ENCODE data around the gene COL25A1. TPM values are rescaled to one million over a fixed set of nuclear protein-coding genes. Genes with fewer than 3 reads are reported as not detected.

The COL25A1 gene
- total RNA-seq, 2 donors from 2014 or later: 0.47 TPM; not detected in 1

DNA sequence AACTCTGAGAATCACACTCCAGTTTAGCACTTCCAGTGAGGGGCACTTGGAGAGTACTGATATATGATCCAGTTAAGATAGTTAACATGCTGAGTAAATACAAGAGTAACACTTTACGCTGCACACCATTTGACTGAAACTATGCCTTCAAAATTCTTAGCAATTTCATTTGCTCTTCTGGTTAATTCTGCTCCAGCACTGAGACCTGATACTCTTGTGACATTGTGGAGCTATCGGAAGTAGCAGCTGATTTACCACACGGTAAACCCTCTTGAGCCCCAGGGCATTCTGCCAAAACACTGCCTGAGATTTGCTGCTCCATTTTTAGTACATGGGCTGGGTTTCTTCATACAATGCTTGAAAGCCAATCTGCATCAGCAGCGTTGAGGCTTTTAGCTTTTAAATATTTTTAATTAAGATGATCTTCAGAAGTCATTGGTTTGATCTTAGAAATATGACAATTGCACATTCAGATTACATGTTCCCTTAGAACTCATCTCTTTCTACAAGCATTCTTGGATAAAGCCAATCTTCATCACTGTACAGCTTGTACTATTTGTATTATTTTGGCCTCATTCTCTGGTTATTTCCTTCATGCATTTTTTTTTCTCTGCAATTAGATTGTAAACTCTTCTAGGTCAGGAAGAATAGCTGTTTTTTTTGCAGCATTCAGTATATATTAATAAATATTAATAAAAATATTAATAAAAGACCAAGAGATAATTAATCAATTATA is 471.8 kb downstream of the COL25A1 start:
- ATAC-seq (no peak), DNase-seq (no peak)
- Mint-ChIP-seq H3K4me1 (no peaks in the 10 kb centered on the region), H3K36me3 (ENCODE audit: low read depth) (no peaks in the 10 kb centered on the region), H3K27ac (no peak overlapping the region), H3K4me3 (no peak overlapping the region), H3K27me3 (peaks cover 35% of the 10 kb centered on the region)
- no peaks in the 10 kb centered on the region for H3K9me3 ChIP-seq (ENCODE audit: control insufficient read depth, low read length, poor library complexity, severe bottlenecking)

DNA sequence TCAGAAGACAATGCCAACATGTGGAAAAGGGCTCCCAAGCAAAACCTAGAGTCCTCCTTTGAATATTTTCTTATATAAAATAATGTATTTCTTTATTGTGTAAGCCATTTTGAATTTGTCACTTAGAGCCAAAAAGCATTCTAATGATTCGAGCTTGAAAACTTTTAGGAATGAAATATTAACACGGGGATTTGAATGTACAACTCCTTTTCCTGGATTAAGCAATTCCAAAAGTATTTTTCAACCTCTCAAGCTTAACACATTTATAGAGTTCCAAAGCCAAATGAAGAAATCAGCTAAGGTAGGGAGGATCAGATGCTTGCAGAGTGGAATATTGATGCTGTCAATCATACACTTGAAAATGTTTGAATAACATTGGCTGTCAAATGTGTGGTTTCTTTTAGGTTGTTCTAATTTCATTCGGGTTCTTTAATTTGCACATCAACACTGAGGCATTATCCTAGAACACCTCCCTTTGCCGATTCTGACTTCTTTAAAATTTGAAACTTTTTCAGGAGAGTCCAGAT is 472.4 kb downstream of the COL25A1 start:
- Mint-ChIP-seq H3K4me3 (no peak overlapping the region), H3K4me1 (no peaks in the 10 kb centered on the region), H3K27ac (no peak overlapping the region), H3K36me3 (ENCODE audit: low read depth) (no peaks in the 10 kb centered on the region), H3K27me3 (peaks cover 35% of the 10 kb centered on the region)
- no peak for ATAC-seq
- DNase-seq: no peak
- H3K9me3 ChIP-seq (ENCODE audit: control insufficient read depth, low read length, poor library complexity, severe bottlenecking): no peaks in the 10 kb centered on the region

DNA sequence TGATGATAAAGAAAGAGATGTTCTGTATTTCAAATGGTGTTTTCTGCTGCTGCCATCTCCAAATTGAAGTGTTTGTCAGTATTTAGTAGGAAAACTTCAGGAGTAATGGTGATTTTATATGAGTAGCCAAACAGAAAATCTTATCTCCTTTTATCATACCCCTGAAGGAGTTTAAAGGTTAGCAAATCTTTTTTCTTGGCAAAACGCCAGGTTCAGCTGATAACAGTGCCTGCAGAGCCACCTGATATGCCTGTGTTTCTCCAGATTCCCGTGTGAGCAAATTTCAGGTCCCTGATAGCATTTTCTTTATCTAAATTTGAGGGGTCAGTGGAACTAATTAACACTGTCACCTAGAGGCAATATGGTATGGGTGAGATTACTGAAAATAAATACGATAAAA is 473.8 kb downstream of the COL25A1 start:
- Mint-ChIP-seq H3K27ac (no peak overlapping the region), H3K4me3 (no peak overlapping the region), H3K36me3 (ENCODE audit: low read depth) (no peaks in the 10 kb centered on the region), H3K4me1 (no peaks in the 10 kb centered on the region), H3K27me3 (peaks cover 29% of the 10 kb centered on the region)
- no peak for DNase-seq
- no peaks in the 10 kb centered on the region for H3K9me3 ChIP-seq (ENCODE audit: control insufficient read depth, low read length, poor library complexity, severe bottlenecking)
- ATAC-seq: no peak

DNA sequence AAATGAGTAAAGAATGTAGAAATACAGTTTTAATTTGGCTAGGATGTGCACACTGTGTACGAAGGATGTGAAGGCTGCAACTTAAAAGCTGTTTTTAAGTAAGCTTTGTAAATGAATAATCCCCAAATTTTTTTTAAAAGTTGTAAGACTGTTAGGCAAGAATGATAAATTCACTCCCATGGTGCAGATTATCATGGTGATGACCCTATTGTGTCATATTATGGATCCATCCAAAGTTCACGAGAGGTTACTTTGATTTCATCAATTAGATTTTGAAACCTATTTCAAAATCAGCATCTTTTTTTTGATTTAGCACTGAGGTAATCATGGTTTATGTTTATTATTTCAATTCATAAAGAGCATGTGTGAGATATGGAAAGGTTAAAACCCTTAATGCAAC is 476.7 kb downstream of the COL25A1 start:
- H3K9me3 ChIP-seq (ENCODE audit: control insufficient read depth, low read length, poor library complexity, severe bottlenecking): no peaks in the 10 kb centered on the region
- Mint-ChIP-seq H3K27ac (no peak overlapping the region), H3K4me1 (no peaks in the 10 kb centered on the region), H3K36me3 (ENCODE audit: low read depth) (no peaks in the 10 kb centered on the region), H3K27me3 (peaks cover 27% of the 10 kb centered on the region), H3K4me3 (no peak overlapping the region)
- no peak for ATAC-seq
- DNase-seq: no peak

DNA sequence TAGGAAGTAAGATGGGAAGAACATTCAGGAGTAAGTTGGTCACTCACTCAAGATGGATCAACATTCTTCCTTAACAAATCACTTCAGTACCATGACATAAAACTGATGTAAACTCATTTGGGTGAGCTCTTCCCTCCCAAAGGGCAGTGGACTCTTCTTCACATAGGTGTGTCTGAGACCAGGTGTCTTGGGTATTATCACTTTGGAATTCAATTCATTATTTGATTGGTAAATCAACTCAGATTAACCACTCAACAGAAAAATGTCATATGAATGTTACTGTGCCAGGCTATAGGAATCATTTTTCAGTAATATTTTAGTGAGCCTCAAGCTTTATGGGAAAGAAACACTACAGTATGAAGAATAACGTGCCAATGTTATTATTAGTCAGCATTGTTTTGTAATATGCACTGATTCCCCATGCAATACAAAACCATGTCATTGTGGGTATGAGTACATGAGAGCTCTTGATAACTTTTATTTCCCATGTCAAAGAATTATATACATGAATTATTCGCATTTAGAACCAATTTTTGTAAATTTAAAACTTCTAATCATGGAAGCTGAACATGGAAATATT is 481.0 kb downstream of the COL25A1 start:
- H3K9me3 ChIP-seq (ENCODE audit: control insufficient read depth, low read length, poor library complexity, severe bottlenecking): no peaks in the 10 kb centered on the region
- no peak for ATAC-seq
- H3K4me3 Mint-ChIP-seq: no peak overlapping the region
- no peak overlapping the region for H3K27ac Mint-ChIP-seq
- no peaks in the 10 kb centered on the region for H3K4me1 Mint-ChIP-seq
- H3K27me3 Mint-ChIP-seq: peaks cover 34% of the 10 kb centered on the region
- no peak for DNase-seq
- peaks cover 3% of the 10 kb centered on the region for H3K36me3 Mint-ChIP-seq (ENCODE audit: low read depth)

DNA sequence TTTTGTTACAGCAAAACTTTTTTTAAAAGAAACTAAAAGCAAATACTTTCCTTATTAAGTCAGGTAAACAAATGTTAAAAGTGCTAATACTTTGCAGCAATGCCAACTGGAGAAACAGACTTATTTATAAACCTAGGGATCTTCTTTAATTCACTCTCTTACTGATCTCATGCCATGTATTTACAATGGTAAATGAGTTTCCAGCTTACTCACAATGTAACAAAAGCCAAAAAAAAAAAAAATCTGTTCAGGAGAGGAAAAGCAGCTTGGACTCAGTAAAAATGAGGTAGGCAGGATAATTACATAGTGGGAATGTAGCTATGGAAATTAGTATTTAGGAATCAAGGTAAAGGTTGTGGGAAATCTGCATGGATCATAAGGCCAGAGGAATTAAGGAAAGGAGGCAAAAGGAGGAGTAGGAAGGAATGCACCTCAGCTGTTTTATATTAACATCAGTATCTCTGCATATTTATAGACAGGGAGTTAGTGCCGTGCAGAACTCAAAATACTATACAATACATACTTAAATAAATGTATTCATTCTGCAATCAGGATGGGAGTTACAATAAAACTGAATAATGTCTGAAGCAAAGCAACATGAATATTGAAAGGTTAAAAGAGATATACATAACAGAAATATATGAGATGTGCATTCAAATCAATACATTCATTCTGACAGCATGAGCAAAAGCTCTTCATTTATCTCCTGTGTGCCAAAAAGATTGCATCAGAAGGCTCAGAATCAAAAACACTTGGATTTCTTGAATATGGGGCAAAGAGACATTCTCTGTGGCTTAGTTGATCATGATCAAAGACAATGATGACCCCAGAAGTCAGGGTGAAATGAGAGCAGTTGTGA is 481.7 kb downstream of the COL25A1 start:
- Mint-ChIP-seq H3K4me3 (no peak overlapping the region), H3K36me3 (ENCODE audit: low read depth) (peaks cover 3% of the 10 kb centered on the region), H3K27ac (no peak overlapping the region), H3K4me1 (peaks cover 2% of the 10 kb centered on the region), H3K27me3 (peaks cover 42% of the 10 kb centered on the region)
- no peak for DNase-seq
- ATAC-seq: no peak
- no peaks in the 10 kb centered on the region for H3K9me3 ChIP-seq (ENCODE audit: control insufficient read depth, low read length, poor library complexity, severe bottlenecking)

DNA sequence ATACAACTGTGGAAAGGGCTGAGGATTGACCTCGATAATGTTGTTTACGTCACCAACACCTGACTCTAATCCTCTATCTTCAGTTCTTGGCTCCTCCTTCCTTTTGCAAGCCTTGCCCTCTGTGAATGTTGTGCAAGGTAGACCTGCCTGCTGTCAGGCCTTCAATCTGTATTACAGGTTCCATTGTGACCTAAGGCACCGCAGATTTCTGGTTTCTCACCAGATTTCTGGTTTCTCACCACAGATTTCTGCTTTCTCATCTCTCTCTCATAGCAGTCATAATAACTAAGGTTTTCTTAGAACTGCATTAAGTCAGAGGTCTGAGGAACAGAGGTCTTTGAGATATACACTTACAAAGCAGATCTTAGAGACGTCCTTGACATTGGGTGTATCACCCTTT is 488.1 kb downstream of the COL25A1 start:
- DNase-seq (no peak), ATAC-seq (no peak)
- no peaks in the 10 kb centered on the region for H3K36me3 Mint-ChIP-seq (ENCODE audit: low read depth)
- H3K4me3 Mint-ChIP-seq: no peak overlapping the region
- H3K4me1 Mint-ChIP-seq: peaks cover 2% of the 10 kb centered on the region
- H3K9me3 ChIP-seq (ENCODE audit: control insufficient read depth, low read length, poor library complexity, severe bottlenecking): no peaks in the 10 kb centered on the region
- no peak overlapping the region for H3K27ac Mint-ChIP-seq
- H3K27me3 Mint-ChIP-seq: peaks cover 40% of the 10 kb centered on the region

DNA sequence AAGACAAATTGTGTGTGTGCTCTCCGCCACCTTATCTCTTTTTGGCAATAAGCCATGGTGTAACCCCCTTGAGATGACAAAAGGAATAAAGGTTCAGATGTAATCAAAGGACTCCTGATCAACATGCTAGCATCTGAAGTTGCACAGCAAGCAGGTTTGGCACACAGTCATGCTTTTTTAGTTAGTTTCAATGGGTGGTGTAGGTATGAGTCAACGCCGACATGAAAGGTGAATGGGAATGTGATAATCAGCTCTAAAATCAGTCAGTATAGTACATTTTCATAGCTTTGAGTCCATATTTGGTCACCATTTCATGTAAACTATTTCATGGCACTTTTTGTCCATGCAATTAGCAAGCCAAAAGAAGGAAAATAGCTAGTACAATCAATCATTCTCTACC is 489.2 kb downstream of the COL25A1 start:
- Mint-ChIP-seq H3K27me3 (peaks cover 36% of the 10 kb centered on the region), H3K36me3 (ENCODE audit: low read depth) (no peaks in the 10 kb centered on the region), H3K4me1 (peaks cover 2% of the 10 kb centered on the region), H3K27ac (no peak overlapping the region), H3K4me3 (no peak overlapping the region)
- ATAC-seq (no peak), DNase-seq (no peak)
- H3K9me3 ChIP-seq (ENCODE audit: control insufficient read depth, low read length, poor library complexity, severe bottlenecking): no peaks in the 10 kb centered on the region

DNA sequence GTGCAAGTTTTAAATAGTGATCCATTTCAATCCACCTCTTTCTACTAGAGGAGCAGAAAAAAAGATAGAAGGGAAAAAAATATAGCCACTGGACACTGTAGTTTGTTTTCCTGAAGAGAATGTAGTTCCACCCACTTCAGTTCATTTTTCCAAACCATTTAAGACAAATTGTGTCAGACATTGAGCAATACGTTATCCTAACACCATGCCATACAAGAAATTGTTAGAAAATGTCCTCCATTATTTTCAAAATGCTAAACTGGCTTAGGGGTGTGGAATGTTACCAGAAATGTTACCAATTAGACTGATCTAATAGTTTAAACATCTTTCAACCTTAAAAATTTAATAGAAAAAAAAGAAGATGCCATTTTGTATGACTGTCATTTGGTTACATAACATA is 491.0 kb downstream of the COL25A1 start:
- Mint-ChIP-seq H3K36me3 (ENCODE audit: low read depth) (peaks cover 3% of the 10 kb centered on the region), H3K4me1 (peaks cover 2% of the 10 kb centered on the region), H3K27ac (no peak overlapping the region), H3K4me3 (no peak overlapping the region), H3K27me3 (peaks cover 24% of the 10 kb centered on the region)
- DNase-seq (no peak), ATAC-seq (no peak)
- H3K9me3 ChIP-seq (ENCODE audit: control insufficient read depth, low read length, poor library complexity, severe bottlenecking): no peaks in the 10 kb centered on the region

DNA sequence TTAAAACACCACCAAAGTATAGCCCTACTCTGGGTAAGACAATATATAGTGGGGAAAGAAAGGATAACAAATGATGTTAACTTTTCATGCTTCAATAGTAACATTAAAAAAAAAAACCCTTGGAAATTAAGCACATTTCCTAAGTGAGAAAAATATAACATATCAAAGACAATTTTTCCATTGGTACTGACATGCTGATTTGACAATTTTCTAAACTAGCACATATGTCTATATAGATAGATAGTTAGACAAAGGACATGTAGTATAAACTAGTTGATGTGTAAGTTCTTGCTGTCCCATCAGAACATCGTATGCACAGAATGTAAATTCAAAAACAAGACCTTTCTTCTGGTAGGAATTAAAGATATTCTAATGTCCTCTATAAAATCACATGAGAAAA is 492.4 kb downstream of the COL25A1 start:
- ATAC-seq (no peak), DNase-seq (no peak)
- H3K9me3 ChIP-seq (ENCODE audit: control insufficient read depth, low read length, poor library complexity, severe bottlenecking): no peaks in the 10 kb centered on the region
- Mint-ChIP-seq H3K4me1 (no peaks in the 10 kb centered on the region), H3K27ac (no peak overlapping the region), H3K36me3 (ENCODE audit: low read depth) (peaks cover 3% of the 10 kb centered on the region), H3K27me3 (peaks cover 14% of the 10 kb centered on the region), H3K4me3 (no peak overlapping the region)

DNA sequence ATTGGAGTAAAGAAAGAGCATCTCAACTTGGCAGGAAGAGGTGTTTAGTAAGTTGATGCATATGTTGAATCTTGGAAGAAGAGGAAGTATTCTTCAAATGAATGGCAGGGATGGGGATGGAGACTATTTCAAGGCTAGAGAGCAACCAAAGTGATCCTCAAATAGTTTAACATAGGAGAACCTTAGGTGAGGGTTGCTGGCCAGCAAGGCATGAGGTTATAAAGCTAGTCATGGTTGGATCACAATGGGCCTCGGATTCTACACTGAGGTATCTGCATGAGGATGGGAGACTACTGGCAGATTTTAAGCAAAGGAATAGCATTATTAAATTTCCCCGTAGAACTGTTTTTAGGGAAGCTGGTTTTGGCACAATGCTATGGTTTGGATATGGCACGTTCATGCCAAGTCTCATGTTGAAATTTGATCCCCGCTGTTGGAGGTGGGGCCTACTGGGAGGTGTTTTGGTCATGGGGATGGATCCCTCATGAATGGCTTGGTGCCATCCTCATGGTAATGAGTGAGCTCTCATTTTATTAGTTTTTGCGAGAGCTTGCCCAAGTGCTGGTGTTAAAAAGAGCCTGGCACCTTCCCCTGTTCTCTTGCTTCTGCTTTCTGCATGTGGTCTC is 497.7 kb downstream of the COL25A1 start:
- no peaks in the 10 kb centered on the region for H3K4me1 Mint-ChIP-seq
- H3K27ac Mint-ChIP-seq: no peak overlapping the region
- DNase-seq: no peak
- H3K9me3 ChIP-seq (ENCODE audit: control insufficient read depth, low read length, poor library complexity, severe bottlenecking): no peaks in the 10 kb centered on the region
- no peaks in the 10 kb centered on the region for H3K27me3 Mint-ChIP-seq
- ATAC-seq: no peak
- peaks cover 3% of the 10 kb centered on the region for H3K36me3 Mint-ChIP-seq (ENCODE audit: low read depth)
- no peak overlapping the region for H3K4me3 Mint-ChIP-seq

DNA sequence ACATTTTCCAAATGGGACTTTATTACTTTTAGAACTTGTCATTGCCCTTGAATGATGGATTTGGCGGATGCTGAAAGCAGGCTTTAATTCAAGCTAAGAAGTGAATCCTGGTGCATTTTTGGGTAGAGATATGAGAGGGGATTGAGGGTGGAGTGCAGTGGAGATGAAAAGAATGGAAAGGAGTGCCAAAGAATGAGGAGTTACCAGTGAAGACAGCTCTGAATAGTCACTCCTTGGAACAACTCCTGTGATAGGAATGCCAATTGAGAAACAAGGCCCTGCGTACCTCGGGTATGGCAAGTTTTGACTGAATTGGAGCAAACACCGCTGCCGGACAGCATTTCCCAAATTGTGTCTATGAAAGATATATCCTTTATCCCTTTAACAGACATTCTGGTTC is 503.2 kb downstream of the COL25A1 start:
- Mint-ChIP-seq H3K4me3 (no peak overlapping the region), H3K4me1 (no peaks in the 10 kb centered on the region), H3K36me3 (ENCODE audit: low read depth) (peaks cover 2% of the 10 kb centered on the region), H3K27me3 (peaks cover 5% of the 10 kb centered on the region), H3K27ac (no peak overlapping the region)
- DNase-seq (no peak), ATAC-seq (no peak)
- H3K9me3 ChIP-seq (ENCODE audit: control insufficient read depth, low read length, poor library complexity, severe bottlenecking): no peaks in the 10 kb centered on the region

DNA sequence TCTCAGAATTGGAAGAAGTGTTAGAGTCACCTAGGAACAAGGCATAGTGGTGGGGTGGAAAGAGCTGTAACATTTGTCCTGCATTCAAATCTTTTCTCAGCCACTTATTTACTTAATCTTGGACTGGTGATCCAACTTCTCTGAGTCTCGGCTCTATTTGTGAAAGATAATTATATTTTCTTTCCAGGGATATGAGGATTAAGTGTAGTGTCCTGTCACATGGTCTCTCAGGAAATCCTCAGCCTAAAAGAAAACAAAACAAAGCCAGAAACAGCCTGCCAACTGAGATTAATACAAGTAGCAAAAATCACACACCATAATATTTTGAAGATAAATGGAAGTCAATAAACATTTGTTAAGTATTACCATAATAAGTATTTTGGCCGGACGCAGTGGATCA is 506.3 kb downstream of the COL25A1 start:
- DNase-seq (no peak), ATAC-seq (no peak)
- no peaks in the 10 kb centered on the region for H3K4me1 Mint-ChIP-seq
- no peak overlapping the region for H3K4me3 Mint-ChIP-seq
- no peaks in the 10 kb centered on the region for H3K9me3 ChIP-seq (ENCODE audit: control insufficient read depth, low read length, poor library complexity, severe bottlenecking)
- H3K27me3 Mint-ChIP-seq: peaks cover 5% of the 10 kb centered on the region
- H3K36me3 Mint-ChIP-seq (ENCODE audit: low read depth): peaks cover 2% of the 10 kb centered on the region
- no peak overlapping the region for H3K27ac Mint-ChIP-seq
